GM12878 (cell line): ENCODE results near the gene RP9. TPM values are rescaled to one million over a fixed set of nuclear protein-coding genes. Genes with fewer than 3 reads are reported as not detected.

Experiments used
- ATAC-seq: fragments of 200-7000 bp; cut with Tn5 transposase; 3 replicates; pipeline ENCODE4 v1.9.1; 2020; ENCODE audit warnings: mild to moderate bottlenecking, moderate library complexity
- BruUV-seq: library from RNA; stranded (reverse); fragments of 400-500 nt; replicated peaks from 2 replicates; lab custom pipeline; 2021; lab: Mats Ljungman, UMichigan
- CTCF ChIA-PET: fragments of 300-600 bp; sonication (Branson Sonifier 250); formaldehyde crosslinking; extraction: SDS; loops from one replicate; lab custom pipeline; 2021; ENCODE audit warnings: inconsistent platforms; lab: Yijun Ruan, JAX
- POLR2A ChIA-PET: fragments of 350-600 bp; formaldehyde crosslinking; extraction: SDS; loops from one replicate; lab custom pipeline; 2021; ENCODE audit warnings: inconsistent platforms; lab: Charles Lee
- RAD21 ChIA-PET: fragments of 300-600 bp; sonication (Branson Sonifier 250); formaldehyde crosslinking; loops from one replicate; lab custom pipeline; 2023; ENCODE audit warnings: antibody characterized with exemption; ENCODE audit not compliant: unreplicated experiment; lab: Charles Lee
- SMC1A ChIA-PET: fragments of 300-600 bp; sonication (Branson Sonifier 250); formaldehyde crosslinking; loops from one replicate; lab custom pipeline; 2023; ENCODE audit not compliant: unreplicated experiment, uncharacterized antibody; lab: Charles Lee
- DNase-seq: peaks from one replicate; pipeline ENCODE4 v3.0.0-alpha.2; 2011; ENCODE audit warnings: low read depth, low spot score
- FAIRE-seq: peaks from 3 replicates; lab custom pipeline; 2011; peaks lifted over from hg19 to GRCh38; lab: Jason Lieb, UNC
- H2AFZ ChIP-seq: 2 replicates; pipeline ENCODE4 v1.6.0; 2011; ENCODE audit warnings: low read depth, low read length, control low read depth; ENCODE audit not compliant: control insufficient read depth
- H3K27ac ChIP-seq: 2 replicates; pipeline ENCODE4 v1.5.1; 2011; ENCODE audit warnings: control low read depth; ENCODE audit not compliant: control insufficient read depth, insufficient read depth
- H3K27me3 ChIP-seq, 2 experiments: replicated peaks in 1 of 2; 2 replicates each; pipeline versions ENCODE4 v1.6.0 to v1.6.1; 2011; ENCODE audit warnings: low read length in 1 of 2; ENCODE audit not compliant: control insufficient read depth in 2 of 2, insufficient read depth in 2 of 2
- H3K36me3 ChIP-seq, 2 experiments: 2 replicates each; pipeline ENCODE4 v1.5.1; 2011; ENCODE audit warnings: low read length in 1 of 2; ENCODE audit not compliant: control insufficient read depth in 2 of 2, insufficient read depth in 2 of 2
- H3K4me1 ChIP-seq: 2 replicates; pipeline ENCODE4 v1.6.1; 2011; ENCODE audit warnings: mild to moderate bottlenecking, low read length, moderate library complexity, mixed read lengths; ENCODE audit not compliant: control insufficient read depth, insufficient read depth
- H3K4me2 ChIP-seq: 2 replicates; pipeline ENCODE4 v1.6.0; 2011; ENCODE audit warnings: control low read depth; ENCODE audit not compliant: control insufficient read depth, insufficient read depth
- H3K4me3 ChIP-seq: fragments of 200-600 bp; sonication (generic); 2 replicates; pipeline ENCODE4 v1.5.1; 2016
- H3K79me2 ChIP-seq: 2 replicates; pipeline ENCODE4 v1.6.0; 2011; ENCODE audit warnings: low read length; ENCODE audit not compliant: control insufficient read depth, insufficient read depth
- H3K9ac ChIP-seq: 2 replicates; pipeline ENCODE4 v1.8.0; 2011; ENCODE audit warnings: low read length, control low read depth, mixed read lengths; ENCODE audit not compliant: control insufficient read depth, insufficient read depth
- H3K9me3 ChIP-seq: replicated peaks from 3 replicates; pipeline ENCODE4 v1.5.1; 2011; ENCODE audit warnings: mild to moderate bottlenecking, low read length; ENCODE audit not compliant: control insufficient read depth, insufficient read depth
- H4K20me1 ChIP-seq: 2 replicates; pipeline ENCODE4 v1.6.0; 2011; ENCODE audit not compliant: control insufficient read depth, insufficient read depth
- HCFC1 ChIP-seq: fragments of 150-350 bp; IDR thresholded peaks from 2 replicates; pipeline ENCODE4 v1.6.1; 2014; ENCODE audit warnings: low read length
- NKRF ChIP-seq: fragments of 450-650 bp; conservative IDR thresholded peaks from 2 replicates; pipeline ENCODE4 v1.6.1; 2017; ENCODE audit warnings: mild to moderate bottlenecking, moderate library complexity
- RAD21 ChIP-seq: IDR thresholded peaks from 2 replicates; pipeline ENCODE4 v1.6.1; 2011; ENCODE audit warnings: mild to moderate bottlenecking, low read depth, low read length, moderate library complexity; ENCODE audit not compliant: insufficient read depth
- RAD51 ChIP-seq: fragments of 450-650 bp; IDR thresholded peaks from 2 replicates; pipeline ENCODE4 v1.6.1; 2016; ENCODE audit warnings: moderate library complexity, mild to moderate bottlenecking, inconsistent platforms
- SMC3 ChIP-seq: IDR thresholded peaks from 2 replicates; pipeline ENCODE4 v1.6.1; 2011; ENCODE audit warnings: low read length, improper control_type of control experiment, borderline replicate concordance
- TCF3 ChIP-seq: IDR thresholded peaks from 2 replicates; pipeline ENCODE4 v1.6.1; 2012; ENCODE audit warnings: low read depth, mild to moderate bottlenecking, low read length, borderline replicate concordance; ENCODE audit not compliant: insufficient read depth
- WGBS: methylation state at CpG from one replicate; pipeline ENCODE4 v1.1.6; 2016; ENCODE audit warnings: low lambda C conversion rate; ENCODE audit not compliant: insufficient replicate concordance, insufficient coverage; ENCODE audit errors: missing lambda C conversion rate; 5-methylcytosine and 5-hydroxymethylcytosine counted together
- in situ Hi-C: fragments of 300-500 bp; cut with MboI; formaldehyde crosslinking; loops from 9 replicates; pipeline ENCODE4 v1.14.3; 2018; ENCODE audit warnings: mixed read lengths
- intact Hi-C: fragments of 100-400 bp; cut with micrococcal nuclease; formaldehyde crosslinking; loops from one replicate; pipeline ENCODE4 v1.14.2; 2022; ENCODE audit not compliant: unreplicated experiment
- polyA plus RNA-seq, 11 experiments: library from polyadenylated mRNA; depleted of rRNA in 4 of 11; unstranded in 6 of 11; stranded (reverse) in 5 of 11; fragments of >200 nt; fragmentation: Nextera tagmentation in 4 of 11; fragmentation: Illumina TruSeq in 1 of 11; extraction: Ambion mirVana in 4 of 11; extraction: Trizol in 1 of 11; gene quantifications; 1 replicate in 1 of 11; 2 replicates in 10 of 11; pipeline versions ENCODE4 v1.2.1 to v1.2.3, GENCODE V29; 2011 to 2016; ENCODE audit warnings: inconsistent platforms in 2 of 11, missing spikeins in 2 of 11, low read depth in 1 of 11
- total RNA-seq, 4 experiments: library from RNA; depleted of rRNA in 3 of 4; stranded (reverse); fragments of >200 nt in 3 of 4; fragmentation: Illumina TruSeq in 1 of 4; extraction: Trizol in 1 of 4; gene quantifications; 2 replicates each; pipeline versions ENCODE4 v1.2.1 to v1.2.3, GENCODE V29; 2013 to 2021

The RP9 gene
- total and polyA plus RNA-seq, 10 of the 15 experiments (the other 5 are each of a cell fraction or from before 2014, with no cell fraction given), result 7.6 to 25.3 (median 16.9) TPM

GRCh38 chr7:33091111-33091531, 18.1 kb downstream of the RP9 start:
- POLR2A ChIA-PET, result no interaction called here
- intact Hi-C loops, result no loop called here

More at GRCh38 chr7:33091111-33091531, 18.1 kb downstream of the RP9 start:
- ChIA-PET CTCF (interaction anchor here (0.8 to 2.1 kb wide), 2 partner anchors 14 to 16 kb away, joined by 3 to 6 read pairs; no protein-coding TSS in a partner anchor), SMC1A (interaction anchor here (2.3 kb wide), 1 partner anchor 18 kb away, joined by 6 read pairs; no protein-coding TSS in a partner anchor), RAD21 (no interaction called here)
- H3K9me3 ChIP-seq, result no peaks in the 10 kb centered on the region
- H3K79me2 ChIP-seq, result no peaks in the 10 kb centered on the region
- no peak for TF ChIP-seq HCFC1
- TF ChIP-seq TCF3, result no peak
- no peak for TF ChIP-seq SMC3
- TF ChIP-seq RAD51, result no peak
- no peak for TF ChIP-seq NKRF
- TF ChIP-seq RAD21, result no peak
- no peak overlapping the region for H2AFZ ChIP-seq
- H4K20me1 ChIP-seq, result no peaks in the 10 kb centered on the region
- in situ Hi-C loops, result no loop called here
- no peaks in the 10 kb centered on the region for H3K4me1 ChIP-seq
- H3K36me3 ChIP-seq, result 0 out of 4 replicates have a peak, but pooled peaks cover 1 to 4% of the 10 kb centered on the region in 2 experiments
- H3K9ac ChIP-seq, result no peak overlapping the region
- ATAC-seq, result no peak
- DNase-seq, result no peak
- H3K4me3 ChIP-seq, result no peak overlapping the region
- no TSS peak for BruUV-seq
- H3K4me2 ChIP-seq, result no peak overlapping the region
- no peak overlapping the region for H3K27ac ChIP-seq
- WGBS, result 81% methylated on average over 4 of the region's 4 CpGs
- no peaks in the 10 kb centered on the region for H3K27me3 ChIP-seq
- no peak for FAIRE-seq
